Raji (cell line): Measurements from ENCODE around the gene ZBTB34.

ENCODE experiments used
- POLR2A ChIP-seq: IDR thresholded peaks from 2 replicates; pipeline ENCODE4 v1.6.1; 2011; ENCODE audit warnings: low read depth, low read length, control low read depth; ENCODE audit not compliant: insufficient read depth

ZBTB34 gene

GRCh38 chr9:126862104-126862761, 1.8 kb downstream of the ZBTB34 start:
- TF ChIP-seq POLR2A, result no peak

GRCh38 chr9:126864771-126865170, 4.3 kb downstream of the ZBTB34 start:
- TF ChIP-seq POLR2A, result no peak

GRCh38 chr9:126869368-126869767, 8.9 kb downstream of the ZBTB34 start:
- no peak for TF ChIP-seq POLR2A

- no peak for TF ChIP-seq POLR2A
Measured at GRCh38 chr9:126872516-126872915, 12.1 kb downstream of the ZBTB34 start.

GRCh38 chr9:126874546-126875314, 14.3 kb downstream of the ZBTB34 start:
- TF ChIP-seq POLR2A, result no peak

- TF ChIP-seq POLR2A, result no peak
Measured at GRCh38 chr9:126875756-126876510, 15.5 kb downstream of the ZBTB34 start.

- TF ChIP-seq POLR2A, result no peak
Measured at GRCh38 chr9:126876531-126876930, 16.1 kb downstream of the ZBTB34 start.

GRCh38 chr9:126877418-126877817, 17.0 kb downstream of the ZBTB34 start:
- no peak for TF ChIP-seq POLR2A

GRCh38 chr9:126879288-126879687, 18.8 kb downstream of the ZBTB34 start:
- no peak for TF ChIP-seq POLR2A

- no peak for TF ChIP-seq POLR2A
Measured at GRCh38 chr9:126880226-126880946, 19.9 kb downstream of the ZBTB34 start.

GRCh38 chr9:126880947-126881332, 20.5 kb downstream of the ZBTB34 start:
- no peak for TF ChIP-seq POLR2A

GRCh38 chr9:126882746-126883145, 22.3 kb downstream of the ZBTB34 start:
- no peak for TF ChIP-seq POLR2A

GRCh38 chr9:126883636-126884035, 23.2 kb downstream of the ZBTB34 start:
- no peak for TF ChIP-seq POLR2A

GRCh38 chr9:126885131-126885641, 24.7 kb downstream of the ZBTB34 start:
- TF ChIP-seq POLR2A, result no peak

GRCh38 chr9:126886034-126886822, 25.8 kb downstream of the ZBTB34 start:
- no peak for TF ChIP-seq POLR2A

GRCh38 chr9:126886897-126887296, 26.5 kb downstream of the ZBTB34 start:
- no peak for TF ChIP-seq POLR2A
